ENCODE measurements around the gene DNMT1.
"Not testable (repeated sequence)": the region's sequence is repeated elsewhere in the genome, so short reads cannot be mapped to it uniquely, and the experiment has no call there.

DNMT1 gene

GRCh38 chr19:10184636-10185035 lies 10.1 kb downstream of the DNMT1 start:
- DNase-seq (ENCODE audit: low read depth in 2 of 2): no peak

- DNase-seq (ENCODE audit: low read depth in 2 of 2): no peak
Measured at GRCh38 chr19:10183926-10184325, 10.8 kb downstream of the DNMT1 start.

- no peak for DNase-seq (ENCODE audit: low read depth in 2 of 2)
Measured at GRCh38 chr19:10182847-10183246, 11.9 kb downstream of the DNMT1 start.

- no peak for DNase-seq (ENCODE audit: low read depth in 2 of 2)
Measured at GRCh38 chr19:10182076-10182475, 12.7 kb downstream of the DNMT1 start.

- no peak for DNase-seq (ENCODE audit: low read depth in 2 of 2)
Measured at GRCh38 chr19:10180459-10180858, 14.3 kb downstream of the DNMT1 start.

- DNase-seq (ENCODE audit: low read depth in 2 of 2): not testable (repeated sequence)
Measured at GRCh38 chr19:10180024-10180423, 14.7 kb downstream of the DNMT1 start.

GRCh38 chr19:10173527-10173926 lies 21.2 kb downstream of the DNMT1 start:
- no peak for DNase-seq (ENCODE audit: low read depth in 2 of 2)

- no peak for DNase-seq (ENCODE audit: low read depth in 2 of 2)
Measured at GRCh38 chr19:10168386-10168948, 26.3 kb downstream of the DNMT1 start.

- no peak for DNase-seq (ENCODE audit: low read depth in 2 of 2)
Measured at GRCh38 chr19:10167459-10167858, 27.3 kb downstream of the DNMT1 start.

GRCh38 chr19:10166501-10166900 lies 28.3 kb downstream of the DNMT1 start:
- DNase-seq (ENCODE audit: low read depth in 2 of 2): not testable (repeated sequence)

- DNase-seq (ENCODE audit: low read depth in 2 of 2): no peak
Measured at GRCh38 chr19:10166046-10166445, 28.7 kb downstream of the DNMT1 start.

GRCh38 chr19:10163536-10163935 lies 31.2 kb downstream of the DNMT1 start:
- no peak for DNase-seq (ENCODE audit: low read depth in 2 of 2)

- no peak for DNase-seq (ENCODE audit: low read depth in 2 of 2)
Measured at GRCh38 chr19:10159610-10160009, 35.1 kb downstream of the DNMT1 start.

GRCh38 chr19:10158485-10158884 lies 36.3 kb downstream of the DNMT1 start:
- DNase-seq (ENCODE audit: low read depth in 2 of 2): no peak

GRCh38 chr19:10158071-10158470 lies 36.7 kb downstream of the DNMT1 start:
- DNase-seq (ENCODE audit: low read depth in 2 of 2): no peak

- no peak for DNase-seq (ENCODE audit: low read depth in 2 of 2)
Measured at GRCh38 chr19:10155839-10156238, 38.9 kb downstream of the DNMT1 start.

- DNase-seq (ENCODE audit: low read depth in 2 of 2): no peak
Measured at GRCh38 chr19:10152100-10152499, 42.7 kb downstream of the DNMT1 start.

- DNase-seq (ENCODE audit: low read depth in 2 of 2): no peak
Measured at GRCh38 chr19:10151521-10151920, 43.2 kb downstream of the DNMT1 start.

- DNase-seq (ENCODE audit: low read depth in 2 of 2): no peak
Measured at GRCh38 chr19:10149427-10149826, 45.3 kb downstream of the DNMT1 start.

GRCh38 chr19:10146142-10146541 lies 48.6 kb downstream of the DNMT1 start:
- DNase-seq (ENCODE audit: low read depth in 2 of 2): no peak

- no peak for DNase-seq (ENCODE audit: low read depth in 2 of 2)
Measured at GRCh38 chr19:10145031-10145430, 49.7 kb downstream of the DNMT1 start.

GRCh38 chr19:10144361-10144760 lies 50.4 kb downstream of the DNMT1 start:
- DNase-seq (ENCODE audit: low read depth in 2 of 2): no peak

GRCh38 chr19:10143681-10144080 lies 51.1 kb downstream of the DNMT1 start:
- no peak for DNase-seq (ENCODE audit: low read depth in 2 of 2)

GRCh38 chr19:10142701-10143375 lies 51.9 kb downstream of the DNMT1 start:
- DNase-seq (ENCODE audit: low read depth in 2 of 2): peak in 1 of 2 donors; percentile 15

Data from stimulated activated CD4-positive, alpha-beta T cell treated with anti-CD3 and anti-CD28 coated beads, Interleukin-1b, Interleukin-23, amount 100 ng/mL, for 4 hours (primary cell).